Measurements from ENCODE around the gene GLB1L.
A peak's percentile ranks its signal among the peaks of the same experiment; 100 is the strongest.
"Not testable (repeated sequence)": the region's sequence is repeated elsewhere in the genome, so short reads cannot be mapped to it uniquely, and the experiment has no call there.

GLB1L gene

DNA sequence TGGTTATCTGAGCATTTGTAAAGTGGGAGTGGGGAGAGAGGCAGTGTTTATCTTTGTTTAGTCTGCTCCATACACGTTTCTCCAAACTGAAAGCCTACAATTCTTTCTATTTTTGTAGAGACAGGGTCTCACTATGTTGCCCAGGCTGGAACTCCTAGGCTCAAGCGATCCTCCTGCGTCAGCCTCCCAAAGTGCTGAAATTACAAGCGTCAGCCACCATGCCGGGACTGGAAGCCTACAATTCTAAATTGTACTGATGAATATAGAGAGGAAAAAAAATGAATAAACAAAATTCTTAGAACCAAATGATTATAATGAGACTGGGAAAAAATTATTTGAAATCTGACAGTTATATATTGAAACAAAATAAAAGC lies 40.1 kb downstream of the GLB1L start:
- no peak for DNase-seq

- no peak for DNase-seq
These were observed 40.6 kb downstream of the GLB1L start for GRCh38 chr2:219204425-219205164.

- not testable (repeated sequence) for DNase-seq
These were observed 43.9 kb downstream of the GLB1L start for GRCh38 chr2:219201331-219201730.

DNA sequence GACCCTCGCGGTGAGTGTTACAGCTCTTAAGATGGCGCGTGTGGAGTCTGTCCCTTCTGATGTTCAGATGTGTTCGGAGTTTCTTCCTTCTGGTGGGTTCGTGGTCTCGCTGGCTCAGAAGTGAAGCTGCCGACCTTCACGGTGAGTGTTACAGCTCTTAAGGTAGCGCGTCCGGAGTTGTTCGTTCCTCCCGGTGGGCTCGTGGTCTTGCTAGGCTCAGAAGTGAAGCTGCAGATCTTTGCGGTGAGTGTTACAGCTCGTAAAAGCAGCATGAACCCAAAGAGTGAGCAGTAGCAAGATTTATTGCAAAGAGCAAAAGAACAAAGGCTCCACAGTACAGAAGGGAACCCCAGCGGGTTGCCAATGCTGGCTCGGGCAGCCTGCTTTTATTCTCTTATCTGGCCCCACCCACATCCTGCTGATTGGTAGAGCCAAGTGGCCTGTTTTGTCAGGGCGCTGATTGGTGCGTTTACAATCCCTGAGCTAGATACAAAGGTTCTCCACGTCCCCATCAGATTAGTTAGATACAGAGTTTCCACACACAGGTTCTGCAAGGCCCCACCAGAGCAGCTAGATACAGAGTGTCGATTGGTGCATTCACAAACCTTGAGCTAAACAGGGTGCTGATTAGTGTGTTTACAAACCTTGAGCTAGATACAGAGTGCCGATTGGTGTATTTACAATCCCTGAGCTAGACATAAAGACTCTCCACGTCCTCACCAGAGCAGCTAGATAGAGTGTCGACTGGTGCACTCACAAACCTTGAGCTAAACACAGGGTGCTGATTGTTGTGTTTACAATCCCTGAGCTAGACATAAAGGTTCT lies 44.5 kb downstream of the GLB1L start:
- DNase-seq, result not testable (repeated sequence)

- no peak for DNase-seq
These were observed 45.6 kb downstream of the GLB1L start for GRCh38 chr2:219199470-219200211.

- DNase-seq, result no peak
These were observed 46.3 kb downstream of the GLB1L start for GRCh38 chr2:219198974-219199373.

DNA sequence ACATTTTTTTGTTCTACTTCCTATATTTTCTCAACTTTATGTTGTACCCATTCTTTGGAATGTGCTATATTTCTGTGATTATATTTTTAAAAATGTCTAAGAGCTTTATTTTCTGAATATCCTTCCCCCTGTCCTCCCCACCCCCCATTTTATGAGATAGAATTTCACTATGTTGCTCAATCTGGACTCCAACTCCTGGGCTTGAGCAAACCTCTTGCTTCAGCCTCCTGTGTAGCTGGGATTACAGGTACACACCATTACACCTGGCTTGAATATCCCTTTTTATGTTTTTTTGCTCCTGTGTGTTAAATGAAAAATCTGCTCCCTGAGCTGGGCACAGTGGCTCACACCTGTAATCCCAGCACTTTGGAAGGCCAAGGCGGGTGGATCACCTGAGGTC lies 47.9 kb downstream of the GLB1L start:
- DNase-seq, result no peak

DNA sequence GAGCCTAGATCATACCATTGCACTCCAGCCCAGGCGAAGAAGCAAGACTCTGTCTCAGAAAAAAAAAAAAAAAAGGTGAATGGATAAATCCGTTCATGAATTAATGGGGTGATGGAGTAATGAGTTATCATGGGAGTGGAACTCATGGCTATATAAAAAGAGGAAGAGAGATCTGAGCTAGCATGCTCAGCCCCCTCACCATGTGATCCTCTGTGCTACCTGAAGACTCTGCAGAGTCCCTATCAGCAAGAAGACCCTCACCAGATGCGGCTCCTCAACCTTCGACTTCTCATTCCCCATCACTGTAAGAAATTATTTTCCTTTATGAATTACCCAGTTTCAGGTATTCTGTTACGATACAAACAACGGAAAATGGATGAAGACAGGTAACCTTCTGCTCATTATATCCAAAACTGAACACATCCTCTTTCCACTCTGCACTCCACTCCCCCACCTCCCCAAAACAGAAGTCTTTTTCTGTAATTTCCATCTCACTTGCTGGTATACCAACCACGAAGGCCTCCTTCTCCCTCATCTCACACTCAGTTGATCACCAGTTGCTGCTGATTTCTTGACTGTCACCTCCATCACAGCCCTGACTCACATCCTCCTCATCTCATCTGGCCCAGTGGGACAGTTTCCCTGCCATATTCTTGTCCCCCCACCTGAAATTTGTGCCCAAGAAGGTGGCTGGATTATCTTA lies 58.3 kb downstream of the GLB1L start:
- peak; percentile 35 for DNase-seq

All from stimulated activated CD4-positive, alpha-beta T cell treated with anti-CD3 and anti-CD28 coated beads, Interleukin-15, amount 100 ng/mL, for 24 hours (primary cell).